Measurements from ENCODE around the gene FOXS1. TPM values are rescaled to one million over a fixed set of nuclear protein-coding genes. Genes with fewer than 3 reads are reported as not detected.
"Not testable (repeated sequence)": the region's sequence is repeated elsewhere in the genome, so short reads cannot be mapped to it uniquely, and the experiment has no call there.

Gene FOXS1
- polyA plus RNA-seq, 1 of the 3 experiments (the other 2 are of a cell fraction), result 0.99 TPM

GRCh38 chr20:31815408-31816188, 29.8 kb downstream of the FOXS1 start:
- Histone ChIP-seq H3K27ac (ENCODE audit: low read depth in 2 of 2, low read length in 1 of 2) (peak overlapping the region in 1 of 2 experiments; percentile 50; a peak in 1 of 4 replicates), H3K9me3 (no peaks in the 10 kb centered on the region), H3K4me3 (ENCODE audit: low read depth in 2 of 2, low read length in 1 of 2) (no peak overlapping the region), H3F3A (replicated peaks; ENCODE audit: insufficient read depth) (peaks cover under 1% of the 10 kb centered on the region), H3K4me2 (no peak overlapping the region), H3K27me3 (ENCODE audit: insufficient read depth) (no peaks in the 10 kb centered on the region), H2AFZ (ENCODE audit: low read depth) (no peak overlapping the region), H3K36me3 (replicated peaks in 1 of 2; ENCODE audit: control insufficient read depth in 1 of 2, insufficient read depth in 2 of 2, low read length in 1 of 2) (no peaks in the 10 kb centered on the region), H3K9ac (no peak overlapping the region), H3K9me2 (no peaks in the 10 kb centered on the region), H3K79me2 (ENCODE audit: insufficient read depth) (no peaks in the 10 kb centered on the region), H4K20me1 (ENCODE audit: insufficient read depth) (no peaks in the 10 kb centered on the region), H3K4me1 (ENCODE audit: control insufficient read depth in 1 of 2, insufficient read depth in 2 of 2, low read depth in 1 of 2, low read length in 1 of 2) (peaks cover 2 to 18% of the 10 kb centered on the region in 2 experiments; a peak in 2 of 4 replicates)
- no peak for TF ChIP-seq USF1 (IDR thresholded peaks at IDR 0.05; ENCODE audit: borderline replicate concordance, low read depth)
- TF ChIP-seq EP300 (IDR thresholded peaks at IDR 0.05; ENCODE audit: borderline replicate concordance in 1 of 2, low read depth in 1 of 2, low read length in 1 of 2), result 0 out of 4 replicates have a peak, but pooled peaks of 1 of the 2 experiments have one; percentile 15
- TF ChIP-seq RCOR1 (IDR thresholded peaks at IDR 0.05; ENCODE audit: low read length), result no peak
- TF ChIP-seq NRF1 (IDR thresholded peaks at IDR 0.05; ENCODE audit: low read depth, low read length), result no peak
- no peak for TF ChIP-seq GABPA (IDR thresholded peaks at IDR 0.05; ENCODE audit: low read depth)
- TF ChIP-seq REST (IDR thresholded peaks at IDR 0.05; ENCODE audit: low read depth, low read length), result no peak
- no peak for TF ChIP-seq FOSL2 (IDR thresholded peaks at IDR 0.05; ENCODE audit: borderline replicate concordance, low read depth)
- CTCF ChIA-PET, result interaction anchor here (0.7 to 2.8 kb wide), 10 partner anchors 7 to 276 kb away, joined by 3 to 19 read pairs (median 5); no protein-coding TSS in a partner anchor
- peak; percentile 62 for DNase-seq
- POLR2A ChIA-PET, result no interaction called here
- 43% methylated on average over 3 of the region's 9 CpGs for WGBS (ENCODE audit: low lambda C conversion rate)

- H3K4me3 ChIP-seq (ENCODE audit: low read depth in 2 of 2, low read length in 1 of 2); H3K36me3 ChIP-seq (replicated peaks in 1 of 2; ENCODE audit: control insufficient read depth in 1 of 2, insufficient read depth in 2 of 2, low read length in 1 of 2); H2AFZ ChIP-seq (ENCODE audit: low read depth); DNase-seq; H3K27me3 ChIP-seq (ENCODE audit: insufficient read depth); H3K79me2 ChIP-seq (ENCODE audit: insufficient read depth); H3K9me2 ChIP-seq; H3K4me2 ChIP-seq; POLR2A ChIA-PET; H3K27ac ChIP-seq (ENCODE audit: low read depth in 2 of 2, low read length in 1 of 2); H4K20me1 ChIP-seq (ENCODE audit: insufficient read depth); H3K9ac ChIP-seq; H3F3A ChIP-seq (replicated peaks; ENCODE audit: insufficient read depth); H3K9me3 ChIP-seq: not testable (repeated sequence)
- 87% methylated on average over 7 of the region's 7 CpGs for WGBS (ENCODE audit: low lambda C conversion rate)
- peaks cover 10 to 18% of the 10 kb centered on the region in 2 experiments; a peak in 2 of 4 replicates for H3K4me1 ChIP-seq (ENCODE audit: control insufficient read depth in 1 of 2, insufficient read depth in 2 of 2, low read depth in 1 of 2, low read length in 1 of 2)
- CTCF ChIA-PET, result interaction anchor here (1.1 to 2.8 kb wide), 2 partner anchors 9 to 33 kb away, joined by 3 to 19 read pairs; no protein-coding TSS in a partner anchor
These were observed 31.3 kb downstream of the FOXS1 start for GRCh38 chr20:31814142-31814541.
